ENCODE results near the gene PTPRG.
A peak's percentile ranks its signal among the peaks of the same experiment; 100 is the strongest.

- no peak for TF ChIP-seq FOXA1 (IDR thresholded peaks at IDR 0.05)
- TF ChIP-seq CTCF (IDR thresholded peaks at IDR 0.05; ENCODE audit: low read depth, low read length, missing input control): no peak
- no peak for TF ChIP-seq REST (IDR thresholded peaks at IDR 0.05)
- TF ChIP-seq RAD21 (IDR thresholded peaks at IDR 0.05): no peak
- no peak for TF ChIP-seq JUND (IDR thresholded peaks at IDR 0.05)
- no peak for TF ChIP-seq EGR1 (IDR thresholded peaks at IDR 0.05; ENCODE audit: low read depth in 2 of 2)
- no peak for TF ChIP-seq MAX (IDR thresholded peaks at IDR 0.05)
- peak; percentile 58 for TF ChIP-seq NR2F2 (IDR thresholded peaks at IDR 0.05)
- TF ChIP-seq YY1 (IDR thresholded peaks at IDR 0.05): no peak
Observed at GRCh38 chr3:61688307-61688984, 127.1 kb downstream of the PTPRG start.

Measured in liver (tissue), 3 donors.